ENCODE measurements around the gene PPP3CB.

DNA sequence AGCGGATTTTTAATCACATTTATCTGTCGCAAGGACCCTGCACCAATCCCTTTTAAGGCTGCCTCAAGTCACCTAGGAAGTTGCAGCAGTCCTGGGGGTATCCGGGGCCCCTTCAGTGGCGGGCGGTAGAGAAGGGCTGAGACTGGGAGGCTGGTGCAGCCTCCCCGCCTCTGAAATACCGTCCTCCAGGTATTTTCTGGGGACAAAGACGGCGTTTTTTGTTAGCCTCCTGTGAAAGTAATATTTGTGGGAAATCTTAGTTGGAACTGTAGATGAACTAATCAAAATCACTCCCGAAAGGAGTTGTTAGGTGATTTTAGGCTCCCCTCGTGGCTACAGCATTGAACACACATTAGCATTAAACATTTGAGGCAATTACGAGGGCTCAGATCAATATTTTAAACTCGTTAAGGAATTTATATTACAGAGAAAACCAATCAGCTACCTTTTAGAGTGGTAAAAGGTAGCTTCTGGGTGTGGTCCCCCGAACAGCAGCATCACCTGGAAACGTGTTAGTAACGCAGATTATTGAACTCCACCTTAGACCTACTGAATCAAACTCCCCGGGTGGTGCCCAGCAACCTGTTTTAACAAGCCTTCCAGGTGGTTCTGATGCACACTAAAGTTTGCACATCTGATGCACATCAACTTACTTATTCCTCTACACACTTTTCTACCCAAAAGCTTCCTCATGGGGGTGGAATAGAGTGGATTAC lies 81.4 kb downstream of the PPP3CB start:
- TF ChIP-seq CTCF (IDR thresholded peaks at IDR 0.05) = no peak
- no peak for TF ChIP-seq POLR2A (IDR thresholded peaks at IDR 0.05)
